ENCODE data around the gene KIRREL1.

GRCh38 chr1:157971769-157972168, 21.7 kb upstream of the KIRREL1 start:
- TF ChIP-seq POLR2A (IDR thresholded peaks at IDR 0.05): no peak
- no peak for TF ChIP-seq CTCF (IDR thresholded peaks at IDR 0.05)
- TF ChIP-seq POLR2AphosphoS5 (IDR thresholded peaks at IDR 0.05): no peak

All from breast epithelium (tissue), 3 donors.